HG03439 (cell line): ENCODE measurements around the gene MLC1.
"Not testable (repeated sequence)": the region's sequence is repeated elsewhere in the genome, so short reads cannot be mapped to it uniquely, and the experiment has no call there.

Source experiments
- ATAC-seq: cut with Tn5 transposase; IDR thresholded peaks from one replicate; pipeline ENCODE4 v1.9.1; 2021; ENCODE audit warnings: mild to moderate bottlenecking, moderate library complexity; ENCODE audit not compliant: unreplicated experiment

Gene MLC1

GRCh38 chr22:50104141-50104544 is 18.9 kb upstream of the MLC1 start:
- no peak for ATAC-seq

- no peak for ATAC-seq
Measured at GRCh38 chr22:50102946-50103345, 17.7 kb upstream of the MLC1 start.

- no peak for ATAC-seq
Measured at GRCh38 chr22:50101870-50102565, 16.8 kb upstream of the MLC1 start.

- no peak for ATAC-seq
Measured at GRCh38 chr22:50098052-50098451, 12.8 kb upstream of the MLC1 start.

- ATAC-seq: no peak
Measured at GRCh38 chr22:50092342-50092741, 7.1 kb upstream of the MLC1 start.

- no peak for ATAC-seq
Measured at GRCh38 chr22:50091092-50091768, 6.0 kb upstream of the MLC1 start.

GRCh38 chr22:50090412-50090714 is 5.1 kb upstream of the MLC1 start:
- ATAC-seq: no peak

GRCh38 chr22:50089682-50090411 is 4.6 kb upstream of the MLC1 start, which contains the start of gene MOV10L1:
Gene MOV10L1, plus strand, starts transcription at chr22:50090006. Its CDS starts 83 bp downstream, at chr22:50090089.
- ATAC-seq: no peak

GRCh38 chr22:50089231-50089630 is 4.0 kb upstream of the MLC1 start:
- ATAC-seq: no peak

- ATAC-seq: no peak
Measured at GRCh38 chr22:50088096-50088495, 2.9 kb upstream of the MLC1 start.

- no peak for ATAC-seq
Measured at GRCh38 chr22:50087646-50088045, 2.4 kb upstream of the MLC1 start.

- ATAC-seq: not testable (repeated sequence)
Measured at GRCh38 chr22:50086975-50087374, 1.7 kb upstream of the MLC1 start.

GRCh38 chr22:50086526-50086925 is 1.3 kb upstream of the MLC1 start:
- ATAC-seq: no peak

- ATAC-seq: no peak
Measured at GRCh38 chr22:50084614-50085021, 608 bp downstream of the MLC1 start.

- ATAC-seq: no peak
Measured at GRCh38 chr22:50084080-50084477, 1.1 kb downstream of the MLC1 start.

- no peak for ATAC-seq
Measured at GRCh38 chr22:50083462-50084079, 1.7 kb downstream of the MLC1 start.

GRCh38 chr22:50082961-50083461 is 2.2 kb downstream of the MLC1 start:
- ATAC-seq: no peak

GRCh38 chr22:50082197-50082715 is 3.0 kb downstream of the MLC1 start:
- ATAC-seq: no peak

GRCh38 chr22:50081426-50082196 is 3.6 kb downstream of the MLC1 start:
- ATAC-seq: no peak

- no peak for ATAC-seq
Measured at GRCh38 chr22:50080077-50080465, 5.2 kb downstream of the MLC1 start.
